RWPE2 (cell line): ENCODE results near the gene DIAPH2.

Experiments used
- ATAC-seq: fragments of 200-7000 bp; cut with Tn5 transposase; 3 replicates; pipeline ENCODE4 v1.9.1; 2021; ENCODE audit warnings: low read depth
- DNase-seq: peaks from one replicate; pipeline ENCODE4 v3.0.0-alpha.2; 2020; ENCODE audit warnings: low spot score
- H3K27ac ChIP-seq: fragments of 450-650 bp; 2 replicates; pipeline ENCODE4 v1.5.1; 2017; ENCODE audit warnings: mild to moderate bottlenecking; ENCODE audit not compliant: poor library complexity, severe bottlenecking
- H3K27me3 ChIP-seq: fragments of 250-450 bp; sonication (Bioruptor Pico); 2 replicates; pipeline ENCODE4 v1.5.1; 2021; ENCODE audit warnings: mild to moderate bottlenecking, moderate library complexity; ENCODE audit not compliant: insufficient read depth, poor library complexity, severe bottlenecking
- H3K36me3 ChIP-seq: fragments of 250-450 bp; sonication (Bioruptor Pico); 2 replicates; pipeline ENCODE4 v1.5.1; 2020; ENCODE audit warnings: low read depth, mild to moderate bottlenecking, moderate library complexity
- H3K4me1 ChIP-seq: fragments of 250-450 bp; sonication (Bioruptor Pico); 2 replicates; pipeline ENCODE4 v1.5.1; 2021; ENCODE audit warnings: mild to moderate bottlenecking, moderate library complexity; ENCODE audit not compliant: insufficient read depth, poor library complexity, severe bottlenecking
- H3K4me3 ChIP-seq: fragments of 250-450 bp; sonication (Bioruptor Pico); 2 replicates; pipeline ENCODE4 v1.5.1; 2021; ENCODE audit warnings: mild to moderate bottlenecking, moderate library complexity; ENCODE audit not compliant: severe bottlenecking
- H3K9me3 ChIP-seq: fragments of 250-450 bp; sonication (Bioruptor Pico); 2 replicates; pipeline ENCODE4 v1.5.1; 2021; ENCODE audit warnings: mild to moderate bottlenecking, moderate library complexity; ENCODE audit not compliant: severe bottlenecking
- TF ChIP-seq, protein P1 (sequence below): fragments of 450-650 bp; IDR thresholded peaks from one replicate; pipeline ENCODE4 v1.5.1; 2017; ENCODE audit warnings: mild to moderate bottlenecking, moderate library complexity; ENCODE audit not compliant: poor library complexity, severe bottlenecking

DIAPH2 gene

DNA sequence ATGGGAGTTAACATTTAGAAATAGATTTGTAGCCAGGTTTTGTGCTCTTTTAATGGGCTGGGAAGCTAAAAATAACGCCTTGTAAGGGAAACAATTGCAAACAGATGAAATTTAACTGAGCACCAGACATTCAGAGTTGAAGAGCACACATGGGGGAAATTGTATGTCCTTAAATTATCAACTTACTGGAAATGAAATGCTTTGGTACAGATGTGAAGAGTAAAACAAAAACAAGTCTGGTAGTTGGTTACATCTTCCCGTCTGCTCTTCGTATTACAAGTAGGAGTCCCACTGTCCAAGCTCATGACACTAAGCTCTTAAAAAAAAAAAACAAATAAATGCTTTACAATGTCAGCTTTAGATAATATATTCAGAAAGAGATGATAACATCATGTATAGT is 139.5 kb downstream of the DIAPH2 start:
- no peak overlapping the region for H3K4me3 ChIP-seq
- no peak overlapping the region for H3K27ac ChIP-seq

GRCh38 chrX:96833333-96833732 is 148.7 kb downstream of the DIAPH2 start:
- no peaks in the 10 kb centered on the region for H3K9me3 ChIP-seq
- H3K4me3 ChIP-seq, result no peak overlapping the region
- TF ChIP-seq, protein P1, sequence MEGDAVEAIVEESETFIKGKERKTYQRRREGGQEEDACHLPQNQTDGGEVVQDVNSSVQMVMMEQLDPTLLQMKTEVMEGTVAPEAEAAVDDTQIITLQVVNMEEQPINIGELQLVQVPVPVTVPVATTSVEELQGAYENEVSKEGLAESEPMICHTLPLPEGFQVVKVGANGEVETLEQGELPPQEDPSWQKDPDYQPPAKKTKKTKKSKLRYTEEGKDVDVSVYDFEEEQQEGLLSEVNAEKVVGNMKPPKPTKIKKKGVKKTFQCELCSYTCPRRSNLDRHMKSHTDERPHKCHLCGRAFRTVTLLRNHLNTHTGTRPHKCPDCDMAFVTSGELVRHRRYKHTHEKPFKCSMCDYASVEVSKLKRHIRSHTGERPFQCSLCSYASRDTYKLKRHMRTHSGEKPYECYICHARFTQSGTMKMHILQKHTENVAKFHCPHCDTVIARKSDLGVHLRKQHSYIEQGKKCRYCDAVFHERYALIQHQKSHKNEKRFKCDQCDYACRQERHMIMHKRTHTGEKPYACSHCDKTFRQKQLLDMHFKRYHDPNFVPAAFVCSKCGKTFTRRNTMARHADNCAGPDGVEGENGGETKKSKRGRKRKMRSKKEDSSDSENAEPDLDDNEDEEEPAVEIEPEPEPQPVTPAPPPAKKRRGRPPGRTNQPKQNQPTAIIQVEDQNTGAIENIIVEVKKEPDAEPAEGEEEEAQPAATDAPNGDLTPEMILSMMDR, result no peak
- peaks cover 2% of the 10 kb centered on the region for H3K4me1 ChIP-seq
- DNase-seq, result no peak
- no peaks in the 10 kb centered on the region for H3K36me3 ChIP-seq
- no peak overlapping the region for H3K27ac ChIP-seq
- ATAC-seq, result no peak
- no peaks in the 10 kb centered on the region for H3K27me3 ChIP-seq

More for the DNA sequence above, 139.5 kb downstream of the DIAPH2 start:
- TF ChIP-seq, protein P1, result no peak
- no peaks in the 10 kb centered on the region for H3K9me3 ChIP-seq
- no peaks in the 10 kb centered on the region for H3K36me3 ChIP-seq
- H3K27me3 ChIP-seq, result no peaks in the 10 kb centered on the region
- H3K4me1 ChIP-seq, result no peaks in the 10 kb centered on the region
- no peak for ATAC-seq
- no peak for DNase-seq

- Histone ChIP-seq H3K4me3 (no peak overlapping the region), H3K27ac (no peak overlapping the region), H3K27me3 (no peaks in the 10 kb centered on the region), H3K36me3 (no peaks in the 10 kb centered on the region), H3K4me1 (peaks cover 2% of the 10 kb centered on the region), H3K9me3 (no peaks in the 10 kb centered on the region)
- ATAC-seq (no peak), DNase-seq (no peak)
- TF ChIP-seq, protein P1, result no peak
Measured at GRCh38 chrX:96834137-96834536, 149.5 kb downstream of the DIAPH2 start.

GRCh38 chrX:96835660-96836289 is 151.1 kb downstream of the DIAPH2 start:
- Histone ChIP-seq H3K27me3 (no peaks in the 10 kb centered on the region), H3K4me1 (peaks cover 2% of the 10 kb centered on the region), H3K36me3 (no peaks in the 10 kb centered on the region), H3K4me3 (no peak overlapping the region), H3K9me3 (no peaks in the 10 kb centered on the region), H3K27ac (no peak overlapping the region)
- TF ChIP-seq, protein P1, result no peak
- no peak for DNase-seq
- no peak for ATAC-seq

GRCh38 chrX:96837808-96838207 is 153.2 kb downstream of the DIAPH2 start:
- no peaks in the 10 kb centered on the region for H3K27me3 ChIP-seq
- no peak overlapping the region for H3K27ac ChIP-seq
- no peaks in the 10 kb centered on the region for H3K9me3 ChIP-seq
- ATAC-seq (peak; percentile 54), DNase-seq (no peak)
- H3K36me3 ChIP-seq, result no peaks in the 10 kb centered on the region
- H3K4me1 ChIP-seq, result peaks cover 2% of the 10 kb centered on the region
- H3K4me3 ChIP-seq, result no peak overlapping the region
- TF ChIP-seq, protein P1, result no peak
